ENCODE measurements around the gene RPP25L.

DNA sequence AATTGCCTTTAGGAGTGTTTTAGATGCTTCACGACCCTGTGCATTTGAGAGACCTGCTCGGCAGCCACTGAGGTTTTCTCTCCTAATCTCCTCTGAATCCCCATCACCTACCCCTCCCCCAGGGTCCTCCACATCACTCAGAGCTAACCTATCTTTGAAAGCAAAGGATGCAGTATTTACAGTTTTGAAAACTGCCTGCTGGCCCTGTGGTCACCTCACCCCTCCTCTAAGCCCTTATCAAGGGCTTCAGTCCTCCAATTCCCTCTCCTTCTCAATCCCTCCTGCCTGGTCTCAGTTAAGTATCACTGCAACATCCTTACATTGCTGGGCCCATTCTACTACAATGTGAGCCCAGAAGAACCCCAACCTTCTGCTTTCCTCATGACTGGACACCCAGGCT, 4.6 kb downstream of the RPP25L start:
- TF ChIP-seq, protein P1, sequence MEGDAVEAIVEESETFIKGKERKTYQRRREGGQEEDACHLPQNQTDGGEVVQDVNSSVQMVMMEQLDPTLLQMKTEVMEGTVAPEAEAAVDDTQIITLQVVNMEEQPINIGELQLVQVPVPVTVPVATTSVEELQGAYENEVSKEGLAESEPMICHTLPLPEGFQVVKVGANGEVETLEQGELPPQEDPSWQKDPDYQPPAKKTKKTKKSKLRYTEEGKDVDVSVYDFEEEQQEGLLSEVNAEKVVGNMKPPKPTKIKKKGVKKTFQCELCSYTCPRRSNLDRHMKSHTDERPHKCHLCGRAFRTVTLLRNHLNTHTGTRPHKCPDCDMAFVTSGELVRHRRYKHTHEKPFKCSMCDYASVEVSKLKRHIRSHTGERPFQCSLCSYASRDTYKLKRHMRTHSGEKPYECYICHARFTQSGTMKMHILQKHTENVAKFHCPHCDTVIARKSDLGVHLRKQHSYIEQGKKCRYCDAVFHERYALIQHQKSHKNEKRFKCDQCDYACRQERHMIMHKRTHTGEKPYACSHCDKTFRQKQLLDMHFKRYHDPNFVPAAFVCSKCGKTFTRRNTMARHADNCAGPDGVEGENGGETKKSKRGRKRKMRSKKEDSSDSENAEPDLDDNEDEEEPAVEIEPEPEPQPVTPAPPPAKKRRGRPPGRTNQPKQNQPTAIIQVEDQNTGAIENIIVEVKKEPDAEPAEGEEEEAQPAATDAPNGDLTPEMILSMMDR (IDR thresholded peaks at IDR 0.05) = no peak
- TF ChIP-seq POLR2A (IDR thresholded peaks at IDR 0.05) (no peak), POLR2AphosphoS5 (IDR thresholded peaks at IDR 0.05) (no peak)

Measured in transverse colon (tissue), 4 donors.